GM13977 (cell line): ENCODE results near the gene TEFM.

ENCODE experiments used
- DNase-seq: peaks from one replicate; pipeline ENCODE4 v3.0.0; 2012; ENCODE audit warnings: low spot score
- in situ Hi-C: fragments of 300-500 bp; cut with MboI; formaldehyde crosslinking; loops from one replicate; pipeline ENCODE4 v1.12.0; 2022; ENCODE audit warnings: low sequenced_read_pairs, low pct_unique_long_range_greater_than_20kb, mixed read lengths, inconsistent platforms; ENCODE audit not compliant: unreplicated experiment
- TF ChIP-seq, protein P1 (sequence below): IDR thresholded peaks from 2 replicates; pipeline ENCODE4 v1.5.1; 2012; ENCODE audit warnings: mild to moderate bottlenecking, control low read depth; ENCODE audit not compliant: insufficient read depth; ENCODE audit errors: extremely low read depth, missing control alignments

The TEFM gene

DNA sequence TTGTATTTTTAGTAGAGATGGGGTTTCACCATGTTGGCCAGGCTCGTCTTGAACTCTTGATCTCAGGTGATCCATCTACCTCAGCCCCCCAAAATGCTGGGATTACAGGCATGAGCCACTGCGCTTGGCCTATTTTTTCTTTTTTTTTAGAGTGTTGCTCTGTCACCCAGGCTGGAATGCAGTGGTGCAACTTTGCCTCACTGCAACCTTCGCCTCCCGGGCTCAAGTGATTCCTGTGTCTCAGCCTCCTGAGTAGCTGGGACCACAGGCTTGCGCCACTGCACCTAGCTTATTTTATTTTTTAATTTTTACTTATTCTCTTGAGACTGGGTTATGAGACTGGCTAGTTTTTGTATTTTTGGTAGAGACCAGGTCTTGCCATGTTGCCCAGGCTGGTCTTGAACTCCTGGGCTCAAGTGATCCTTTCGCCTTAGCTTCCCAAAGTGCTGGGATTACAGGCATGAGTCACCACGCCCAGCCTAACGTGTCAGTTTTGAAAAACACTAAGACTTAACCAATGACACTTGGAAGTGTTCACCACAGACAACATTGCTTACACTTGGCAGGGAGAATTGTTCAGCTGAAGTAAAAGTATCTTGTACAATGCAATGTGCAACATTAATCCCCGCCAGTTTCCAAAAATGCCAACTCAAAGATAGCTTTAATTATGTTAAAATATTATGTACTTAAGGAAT lies 47.3 kb downstream of the TEFM start:
- TF ChIP-seq, protein P1, sequence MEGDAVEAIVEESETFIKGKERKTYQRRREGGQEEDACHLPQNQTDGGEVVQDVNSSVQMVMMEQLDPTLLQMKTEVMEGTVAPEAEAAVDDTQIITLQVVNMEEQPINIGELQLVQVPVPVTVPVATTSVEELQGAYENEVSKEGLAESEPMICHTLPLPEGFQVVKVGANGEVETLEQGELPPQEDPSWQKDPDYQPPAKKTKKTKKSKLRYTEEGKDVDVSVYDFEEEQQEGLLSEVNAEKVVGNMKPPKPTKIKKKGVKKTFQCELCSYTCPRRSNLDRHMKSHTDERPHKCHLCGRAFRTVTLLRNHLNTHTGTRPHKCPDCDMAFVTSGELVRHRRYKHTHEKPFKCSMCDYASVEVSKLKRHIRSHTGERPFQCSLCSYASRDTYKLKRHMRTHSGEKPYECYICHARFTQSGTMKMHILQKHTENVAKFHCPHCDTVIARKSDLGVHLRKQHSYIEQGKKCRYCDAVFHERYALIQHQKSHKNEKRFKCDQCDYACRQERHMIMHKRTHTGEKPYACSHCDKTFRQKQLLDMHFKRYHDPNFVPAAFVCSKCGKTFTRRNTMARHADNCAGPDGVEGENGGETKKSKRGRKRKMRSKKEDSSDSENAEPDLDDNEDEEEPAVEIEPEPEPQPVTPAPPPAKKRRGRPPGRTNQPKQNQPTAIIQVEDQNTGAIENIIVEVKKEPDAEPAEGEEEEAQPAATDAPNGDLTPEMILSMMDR: no peak
- in situ Hi-C loops: no loop called here
- DNase-seq: no peak

DNA sequence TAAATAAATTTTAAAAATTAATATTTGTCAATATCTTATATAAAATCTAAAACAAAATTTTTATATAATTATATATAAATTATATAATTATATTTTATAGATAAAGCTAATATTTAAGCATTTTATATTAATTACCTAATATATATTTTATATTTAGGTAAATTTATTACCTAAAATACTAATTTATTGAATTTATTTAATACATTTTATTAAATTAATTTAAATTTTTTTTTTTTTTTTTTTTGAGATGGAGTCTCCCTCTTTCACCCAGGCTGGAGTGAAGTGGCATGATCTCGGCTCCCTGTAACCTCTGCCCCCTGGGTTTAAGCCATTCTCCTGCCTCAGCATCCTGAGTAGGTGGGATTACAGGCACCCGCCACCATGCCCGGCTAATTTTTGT lies 51.9 kb downstream of the TEFM start:
- in situ Hi-C loops: no loop called here
- no peak for DNase-seq
- TF ChIP-seq, protein P1: no peak
